Esophagus (tissue), 2 donors: ENCODE data around the gene MPST. TPM values are rescaled to one million over a fixed set of nuclear protein-coding genes. Genes with fewer than 3 reads are reported as not detected.

ENCODE experiments used
- H3K27ac ChIP-seq, 2 donors: one replicate each; pipeline ENCODE4 v1.5.1; 2013; ENCODE audit warnings: low read depth in 2 of 2, mild to moderate bottlenecking in 2 of 2, inconsistent platforms in 1 of 2, low read length in 1 of 2, moderate library complexity in 1 of 2
- H3K27me3 ChIP-seq, 2 donors: one replicate each; pipeline ENCODE4 v1.6.1; 2013; ENCODE audit warnings: low read length in 2 of 2, control low read depth in 1 of 2, mild to moderate bottlenecking in 1 of 2; ENCODE audit not compliant: insufficient read depth in 2 of 2, control insufficient read depth in 1 of 2
- H3K36me3 ChIP-seq, 2 donors: one replicate each; pipeline ENCODE4 v1.6.1; 2013; ENCODE audit warnings: low read length in 1 of 2; ENCODE audit not compliant: control insufficient read depth in 2 of 2, insufficient read depth in 2 of 2
- H3K4me1 ChIP-seq, 2 donors: one replicate each; pipeline ENCODE4 v1.6.1; 2013; ENCODE audit warnings: low read length in 1 of 2; ENCODE audit not compliant: control insufficient read depth in 2 of 2, insufficient read depth in 2 of 2
- H3K4me3 ChIP-seq, 2 donors: one replicate each; pipeline ENCODE4 v1.5.1; 2013; ENCODE audit warnings: low read length in 2 of 2, mild to moderate bottlenecking in 2 of 2, low read depth in 1 of 2, moderate library complexity in 1 of 2
- H3K9me3 ChIP-seq, 2 donors: one replicate each; pipeline ENCODE4 v1.6.1; 2013; ENCODE audit warnings: mild to moderate bottlenecking in 2 of 2, low read depth in 1 of 2, low read length in 1 of 2, moderate library complexity in 1 of 2; ENCODE audit not compliant: control insufficient read depth in 2 of 2, insufficient read depth in 1 of 2
- WGBS, 2 donors: extraction: QIAGEN DNeasy Blood & Tissue Kit; methylation state at CpG; one replicate each; pipeline ENCODE4 v1.1.7; 2013; 5-methylcytosine and 5-hydroxymethylcytosine counted together
- polyA plus RNA-seq, 2 donors: library from polyadenylated mRNA; stranded (reverse); fragments of 200-250 nt; gene quantifications; one replicate each; pipeline ENCODE4 v1.2.3, GENCODE V29; 2013
- donor health status: healthy with polysubstance abuse.
- donor health status: Bipolar disorder and iron deficiency.

MPST gene
- polyA plus RNA-seq, 2 donors, result 104 to 147 TPM

DNA sequence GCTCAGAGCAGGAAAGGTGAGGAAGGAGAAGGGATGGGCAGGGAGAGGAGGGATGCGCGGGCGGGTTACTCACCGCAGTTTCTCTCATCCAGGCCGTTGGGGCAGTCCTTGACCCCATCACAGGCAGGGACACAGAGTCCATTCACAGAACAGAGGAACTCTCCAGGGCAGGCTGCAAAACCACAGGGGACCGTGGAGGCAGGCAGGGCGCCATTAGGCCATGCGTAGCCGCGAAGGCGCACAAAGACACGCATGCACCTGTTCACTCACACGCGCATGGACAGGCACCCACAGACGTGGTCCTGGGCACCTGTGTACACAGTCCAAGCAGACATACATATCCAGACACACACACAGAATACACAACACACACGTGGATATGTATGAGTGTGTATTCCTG lies 55.0 kb downstream of the MPST start:
- H3K4me1 ChIP-seq, result no peaks in the 10 kb centered on the region
- no peaks in the 10 kb centered on the region for H3K36me3 ChIP-seq
- H3K4me3 ChIP-seq, result no peak overlapping the region
- no peak overlapping the region for H3K27ac ChIP-seq
- 74 to 77% methylated on average over 16 of the region's 16 CpGs for WGBS, 2 donors
- H3K27me3 ChIP-seq, result no peaks in the 10 kb centered on the region
- no peaks in the 10 kb centered on the region for H3K9me3 ChIP-seq

DNA sequence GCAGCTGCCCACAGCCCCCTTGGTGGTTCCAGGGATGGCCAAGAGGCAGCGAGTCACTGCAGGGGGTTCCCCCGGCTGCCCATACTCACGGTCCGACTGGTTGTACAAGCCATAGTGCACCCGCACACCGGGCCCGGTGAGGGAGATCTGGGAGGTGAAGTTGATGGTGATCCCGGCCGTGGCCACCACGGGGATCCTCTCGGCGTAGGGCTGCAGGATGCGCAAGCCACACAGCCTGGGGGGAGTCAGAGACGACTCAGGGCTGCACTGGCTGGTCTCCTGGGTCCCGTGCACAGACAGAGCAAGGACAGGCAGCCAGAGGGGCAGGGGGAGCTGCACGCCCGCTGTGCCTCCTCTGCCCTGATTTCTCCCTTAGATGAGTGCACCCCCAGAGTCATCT lies 55.5 kb downstream of the MPST start:
- H3K27me3 ChIP-seq, result no peaks in the 10 kb centered on the region
- H3K4me1 ChIP-seq, result no peaks in the 10 kb centered on the region
- H3K36me3 ChIP-seq, result no peaks in the 10 kb centered on the region
- H3K9me3 ChIP-seq, result no peaks in the 10 kb centered on the region
- 50 to 52% methylated on average over 17 of the region's 17 CpGs for WGBS, 2 donors
- H3K27ac ChIP-seq, result no peak overlapping the region
- no peak overlapping the region for H3K4me3 ChIP-seq

DNA sequence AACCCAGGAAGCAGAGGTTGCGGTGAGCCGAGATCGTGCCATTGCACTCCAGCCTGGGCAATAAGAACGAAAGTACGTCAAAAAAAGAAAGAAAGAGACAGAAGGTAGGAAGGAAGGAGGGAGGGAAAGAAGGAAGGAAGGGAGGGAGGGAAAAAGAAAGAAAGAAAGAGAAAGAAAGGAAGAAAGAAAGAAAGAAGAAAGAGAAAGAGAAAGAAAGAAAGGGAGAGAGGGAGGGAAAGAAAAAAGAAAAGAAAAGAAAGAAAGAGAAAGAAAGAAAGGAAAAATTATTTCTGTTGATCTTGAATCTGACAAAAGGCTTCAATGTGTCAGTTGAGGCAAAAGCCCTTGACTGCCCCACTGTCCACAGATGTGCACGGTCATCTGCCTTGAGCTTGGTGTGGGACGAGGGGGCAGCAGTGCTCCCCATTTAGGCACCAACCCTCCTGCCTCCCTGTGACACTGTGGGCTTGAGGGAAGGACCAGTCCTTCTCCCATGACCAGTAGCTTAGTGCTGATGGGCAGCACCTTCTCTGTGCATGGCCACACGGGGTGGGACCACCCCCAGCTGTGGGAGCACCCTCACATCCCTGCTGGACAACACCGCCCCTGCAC lies 56.4 kb downstream of the MPST start:
- H3K36me3 ChIP-seq, result no peaks in the 10 kb centered on the region
- no peaks in the 10 kb centered on the region for H3K27me3 ChIP-seq
- no peak overlapping the region for H3K27ac ChIP-seq
- H3K9me3 ChIP-seq, result no peaks in the 10 kb centered on the region
- no peaks in the 10 kb centered on the region for H3K4me1 ChIP-seq
- 79 to 80% methylated on average over 9 of the region's 9 CpGs for WGBS, 2 donors
- no peak overlapping the region for H3K4me3 ChIP-seq

DNA sequence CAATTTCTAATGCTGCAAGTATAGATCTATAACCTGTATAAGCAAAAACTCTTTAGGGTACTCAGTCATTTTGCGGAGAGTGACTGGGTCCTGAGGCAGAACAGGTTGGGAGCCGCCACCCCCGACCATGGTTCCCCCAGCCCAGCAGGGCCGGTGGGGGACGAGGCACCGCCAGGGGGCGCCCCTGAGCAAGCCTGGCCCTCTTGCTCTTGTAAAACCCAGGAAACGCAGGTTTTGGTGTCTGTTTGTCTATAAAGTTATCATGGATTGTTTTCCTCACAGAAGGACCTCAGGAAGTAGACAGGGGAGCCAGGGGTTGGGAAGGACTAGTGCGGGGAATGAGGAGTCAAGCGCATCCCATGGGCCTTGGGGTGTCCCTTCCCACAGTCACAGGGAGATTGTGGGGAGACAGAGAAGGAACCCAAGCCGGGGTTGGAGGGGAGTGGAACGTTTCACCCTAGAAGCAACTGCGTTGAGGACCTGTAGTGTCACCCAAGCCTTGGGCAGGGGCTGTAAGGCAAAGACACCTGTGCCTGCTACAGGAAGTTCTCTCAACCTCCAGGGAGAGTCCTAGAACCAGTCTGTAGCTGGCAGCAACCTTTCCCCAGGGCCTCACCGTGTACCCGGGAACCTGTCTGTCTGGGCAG lies 58.4 kb downstream of the MPST start:
- Histone ChIP-seq H3K4me3 (no peak overlapping the region), H3K36me3 (no peaks in the 10 kb centered on the region), H3K27me3 (no peaks in the 10 kb centered on the region), H3K27ac (no peak overlapping the region), H3K9me3 (no peaks in the 10 kb centered on the region), H3K4me1 (no peaks in the 10 kb centered on the region)
- 21 to 28% methylated on average over 15 of the region's 15 CpGs for WGBS, 2 donors

DNA sequence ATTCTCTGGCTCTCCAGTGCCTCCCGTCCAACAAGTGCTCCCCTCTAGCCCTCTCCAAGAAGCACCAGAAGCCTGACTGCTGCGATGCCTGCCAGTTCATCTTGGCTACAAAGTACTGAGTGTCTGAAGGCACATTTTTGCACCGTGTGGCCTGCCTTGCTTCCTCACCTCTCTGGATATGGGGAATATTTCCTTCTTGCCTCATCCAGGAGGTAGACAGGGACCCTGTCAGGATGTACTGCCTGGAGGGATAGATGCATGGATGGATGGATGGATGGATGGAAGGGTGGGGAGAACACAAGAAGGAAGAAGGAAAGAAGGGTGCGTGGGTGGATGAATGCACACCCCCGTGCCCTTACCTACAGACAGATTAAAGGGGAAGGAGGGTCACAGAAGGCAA lies 59.6 kb downstream of the MPST start:
- H3K4me3 ChIP-seq, result no peak overlapping the region
- H3K4me1 ChIP-seq, result no peaks in the 10 kb centered on the region
- peak overlapping the region in 1 of 2 donors; percentile 19 for H3K27ac ChIP-seq
- H3K9me3 ChIP-seq, result no peaks in the 10 kb centered on the region
- H3K27me3 ChIP-seq, result no peaks in the 10 kb centered on the region
- H3K36me3 ChIP-seq, result no peaks in the 10 kb centered on the region
- 39 to 48% methylated on average over 5 of the region's 5 CpGs for WGBS, 2 donors

Other genes starting within 250 kb of the MPST start
- 10 to 100 TPM; 10.3 to 16.0 TPM for gene IFT27, start 243.6 kb upstream of the MPST start, polyA plus RNA-seq
- gene PVALB, start 202.7 kb upstream of the MPST start, polyA plus RNA-seq, result not detected
- 1 to 10 TPM; 4.2 to 7.0 TPM for gene NCF4, start 158.7 kb upstream of the MPST start, polyA plus RNA-seq
- 1 to 10 TPM in 1 of 2 donors, under 1 TPM in 1; 0.75 to 1.5 TPM for gene CSF2RB, start 106.1 kb upstream of the MPST start, polyA plus RNA-seq
- gene TST, start 295 bp upstream of the MPST start, polyA plus RNA-seq, result 100 to 1,000 TPM; 108 to 140 TPM
- 1 to 10 TPM; 6.7 to 7.4 TPM for gene KCTD17, start 32.0 kb downstream of the MPST start, polyA plus RNA-seq
- gene TMPRSS6, start 90.0 kb downstream of the MPST start, polyA plus RNA-seq, result under 1 TPM; 0.04 to 0.05 TPM
- 1 to 10 TPM in 1 of 2 donors, under 1 TPM in 1; 0.65 to 1.2 TPM for gene IL2RB, start 130.2 kb downstream of the MPST start, polyA plus RNA-seq
- gene C1QTNF6, start 168.5 kb downstream of the MPST start, polyA plus RNA-seq, result 1 to 10 TPM; 1.3 to 4.9 TPM
- under 1 TPM in 1 of 2 donors, not detected in 1; 0.02 TPM for gene SSTR3, start 192.7 kb downstream of the MPST start, polyA plus RNA-seq
- gene RAC2, start 224.5 kb downstream of the MPST start, polyA plus RNA-seq, result 1 to 10 TPM; 7.2 to 9.4 TPM